ENCODE data around the gene PTPRJ. TPM values are rescaled to one million over a fixed set of nuclear protein-coding genes. Genes with fewer than 3 reads are reported as not detected.
A peak's percentile ranks its signal among the peaks of the same experiment; 100 is the strongest.

Gene PTPRJ
- total RNA-seq, 1 experiment from 2014 or later: 11.9 TPM

- DNase-seq (ENCODE audit: low read depth): peak; percentile 15
Observed at GRCh38 chr11:48036011-48036410, 55.7 kb downstream of the PTPRJ start.

- DNase-seq (ENCODE audit: low read depth): no peak
Observed at GRCh38 chr11:48036466-48036865, 56.1 kb downstream of the PTPRJ start.

- peak; percentile 58 for DNase-seq (ENCODE audit: low read depth)
Observed at GRCh38 chr11:48037709-48038468, 57.5 kb downstream of the PTPRJ start.

GRCh38 chr11:48040830-48041444 is 60.6 kb downstream of the PTPRJ start:
- DNase-seq (ENCODE audit: low read depth): no peak

- no peak for DNase-seq (ENCODE audit: low read depth)
Observed at GRCh38 chr11:48041877-48042695, 61.7 kb downstream of the PTPRJ start.

GRCh38 chr11:48043111-48043990 is 63.0 kb downstream of the PTPRJ start:
- no peak for DNase-seq (ENCODE audit: low read depth)

GRCh38 chr11:48043991-48044512 is 63.7 kb downstream of the PTPRJ start:
- DNase-seq (ENCODE audit: low read depth): no peak

GRCh38 chr11:48044577-48044976 is 64.2 kb downstream of the PTPRJ start:
- DNase-seq (ENCODE audit: low read depth): no peak

GRCh38 chr11:48045536-48045935 is 65.2 kb downstream of the PTPRJ start:
- no peak for DNase-seq (ENCODE audit: low read depth)

- DNase-seq (ENCODE audit: low read depth): no peak
Observed at GRCh38 chr11:48047616-48048015, 67.3 kb downstream of the PTPRJ start.

GRCh38 chr11:48049036-48049435 is 68.7 kb downstream of the PTPRJ start:
- DNase-seq (ENCODE audit: low read depth): no peak

GRCh38 chr11:48050304-48050703 is 69.9 kb downstream of the PTPRJ start:
- no peak for DNase-seq (ENCODE audit: low read depth)

GRCh38 chr11:48051217-48051830 is 71.0 kb downstream of the PTPRJ start:
- no peak for DNase-seq (ENCODE audit: low read depth)

- peak; percentile 12 for DNase-seq (ENCODE audit: low read depth)
Observed at GRCh38 chr11:48052183-48053044, 72.1 kb downstream of the PTPRJ start.

GRCh38 chr11:48054994-48055291 is 74.6 kb downstream of the PTPRJ start:
- DNase-seq (ENCODE audit: low read depth): no peak

GRCh38 chr11:48055292-48056132 is 75.2 kb downstream of the PTPRJ start:
- DNase-seq (ENCODE audit: low read depth): peak; percentile 91

- DNase-seq (ENCODE audit: low read depth): no peak
Observed at GRCh38 chr11:48056325-48057183, 76.2 kb downstream of the PTPRJ start.

GRCh38 chr11:48058064-48058463 is 77.7 kb downstream of the PTPRJ start:
- no peak for DNase-seq (ENCODE audit: low read depth)

All from HT1080 (cell line).